ENCODE results near the gene CR1L.

DNA sequence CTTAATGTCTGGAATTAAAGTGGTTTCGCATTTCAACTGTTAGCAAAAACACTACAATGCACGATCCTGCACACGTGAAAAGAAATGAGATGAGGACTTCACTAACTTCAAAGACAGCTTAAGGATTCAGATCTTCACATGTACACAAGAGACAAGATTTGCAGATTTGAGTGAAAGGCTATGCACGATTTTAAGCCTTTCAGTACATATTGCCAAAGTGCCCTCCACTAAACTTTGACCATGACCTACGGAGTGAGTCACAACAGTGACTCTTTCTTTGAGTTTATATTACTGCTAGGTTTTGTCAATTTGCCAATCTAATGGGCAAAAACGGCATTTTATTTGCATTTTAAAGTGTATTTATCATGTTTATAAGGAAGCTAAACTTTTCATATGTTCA is 41.2 kb upstream of the CR1L start:
- TF ChIP-seq, protein P1, sequence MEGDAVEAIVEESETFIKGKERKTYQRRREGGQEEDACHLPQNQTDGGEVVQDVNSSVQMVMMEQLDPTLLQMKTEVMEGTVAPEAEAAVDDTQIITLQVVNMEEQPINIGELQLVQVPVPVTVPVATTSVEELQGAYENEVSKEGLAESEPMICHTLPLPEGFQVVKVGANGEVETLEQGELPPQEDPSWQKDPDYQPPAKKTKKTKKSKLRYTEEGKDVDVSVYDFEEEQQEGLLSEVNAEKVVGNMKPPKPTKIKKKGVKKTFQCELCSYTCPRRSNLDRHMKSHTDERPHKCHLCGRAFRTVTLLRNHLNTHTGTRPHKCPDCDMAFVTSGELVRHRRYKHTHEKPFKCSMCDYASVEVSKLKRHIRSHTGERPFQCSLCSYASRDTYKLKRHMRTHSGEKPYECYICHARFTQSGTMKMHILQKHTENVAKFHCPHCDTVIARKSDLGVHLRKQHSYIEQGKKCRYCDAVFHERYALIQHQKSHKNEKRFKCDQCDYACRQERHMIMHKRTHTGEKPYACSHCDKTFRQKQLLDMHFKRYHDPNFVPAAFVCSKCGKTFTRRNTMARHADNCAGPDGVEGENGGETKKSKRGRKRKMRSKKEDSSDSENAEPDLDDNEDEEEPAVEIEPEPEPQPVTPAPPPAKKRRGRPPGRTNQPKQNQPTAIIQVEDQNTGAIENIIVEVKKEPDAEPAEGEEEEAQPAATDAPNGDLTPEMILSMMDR (IDR thresholded peaks at IDR 0.05) = no peak
- no peak for TF ChIP-seq POLR2A (IDR thresholded peaks at IDR 0.05)
